ENCODE data around the gene GTPBP1.
A peak's percentile ranks its signal among the peaks of the same experiment; 100 is the strongest.

GTPBP1 gene

DNA sequence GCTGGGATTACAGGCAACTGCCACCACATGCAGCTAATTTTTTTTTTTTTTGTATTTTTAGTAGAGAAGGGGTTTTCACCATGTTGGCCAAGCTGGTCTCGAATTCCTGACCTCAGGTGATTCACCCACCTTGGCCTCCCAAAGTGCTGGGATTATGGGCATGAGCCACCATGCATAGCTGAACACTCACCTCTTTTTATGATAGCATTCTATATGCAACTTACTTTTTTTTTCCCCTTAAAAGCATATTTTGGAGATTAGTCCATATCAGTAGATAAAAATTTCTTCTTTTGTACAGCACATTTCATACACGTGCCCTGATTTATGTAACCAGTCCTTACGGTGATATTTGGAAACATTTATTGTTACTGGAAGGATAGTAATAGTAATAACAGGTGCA, 14.6 kb downstream of the GTPBP1 start:
- DNase-seq (ENCODE audit: low read depth, low spot score) = no peak
- no peak overlapping the region for H3K4me3 ChIP-seq (ENCODE audit: low read length)

DNA sequence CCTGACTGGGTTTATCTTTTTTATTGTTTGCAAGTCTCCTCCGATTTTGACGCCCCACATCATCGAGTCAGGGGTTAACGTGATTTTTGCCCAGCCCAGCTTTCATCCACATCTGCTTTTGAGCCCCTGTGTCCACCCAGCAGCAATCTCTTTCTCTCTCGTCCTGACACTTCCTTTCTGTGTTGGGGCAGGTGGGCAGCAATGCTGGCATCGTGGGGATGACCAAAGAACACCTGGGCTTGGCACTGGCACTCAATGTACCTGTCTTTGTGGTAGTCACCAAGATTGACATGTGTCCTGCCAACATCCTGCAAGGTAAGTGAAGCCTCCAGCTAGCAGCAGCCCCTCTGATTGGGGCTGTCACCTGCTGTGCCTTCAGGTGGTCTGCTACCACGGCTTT, 15.8 kb downstream of the GTPBP1 start:
- H3K4me3 ChIP-seq (ENCODE audit: low read length) = no peak overlapping the region
- no peak for DNase-seq (ENCODE audit: low read depth, low spot score)

DNA sequence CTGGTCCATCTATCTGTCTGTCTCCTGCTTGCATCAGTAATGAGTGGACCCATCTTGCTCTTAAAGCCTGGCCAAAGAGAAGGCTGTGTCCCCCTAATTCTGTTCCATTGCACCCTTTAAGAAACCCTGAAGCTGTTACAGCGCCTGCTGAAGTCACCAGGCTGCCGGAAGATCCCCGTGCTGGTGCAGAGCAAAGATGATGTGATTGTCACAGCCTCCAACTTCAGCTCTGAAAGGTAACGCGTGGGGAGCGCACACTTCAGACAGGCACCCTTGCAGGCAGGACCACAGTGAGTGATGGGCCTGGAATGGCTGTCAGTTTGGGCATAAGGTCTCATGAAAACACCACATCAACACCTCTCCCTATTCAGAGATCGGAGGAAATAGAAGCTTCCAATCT, 18.4 kb downstream of the GTPBP1 start:
- DNase-seq (ENCODE audit: low read depth, low spot score) = no peak
- no peak overlapping the region for H3K4me3 ChIP-seq (ENCODE audit: low read length)

DNA sequence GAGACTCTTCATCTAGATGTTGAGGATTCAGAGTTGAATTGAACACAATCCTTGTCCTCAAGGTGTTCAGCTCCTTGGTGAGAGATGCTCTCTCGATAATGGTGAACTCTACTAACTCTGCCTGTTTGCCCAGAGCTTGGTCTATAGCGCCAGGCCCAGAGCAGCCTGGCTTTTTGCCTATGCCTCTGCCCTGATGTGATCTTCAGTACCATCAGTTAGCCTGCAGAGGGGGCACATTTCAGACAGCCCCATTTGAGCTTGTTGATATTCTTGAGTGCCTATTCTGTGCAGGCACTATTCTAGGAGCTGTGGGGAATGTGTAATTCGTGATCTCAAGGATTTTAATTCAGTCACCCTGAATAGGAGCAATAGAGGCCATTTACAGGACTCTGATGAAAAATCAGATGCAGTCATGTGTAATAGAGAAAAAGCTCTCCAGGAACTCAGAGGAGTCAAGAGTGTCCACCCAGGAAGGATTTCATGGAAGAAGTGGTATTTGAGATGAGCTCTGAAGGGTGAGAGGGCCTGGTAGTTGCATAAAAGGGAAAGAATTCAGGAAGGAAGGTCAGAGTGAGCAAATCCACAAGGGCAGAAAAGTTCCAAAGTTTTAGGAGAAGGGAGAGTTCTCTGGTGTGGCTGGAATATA, 19.3 kb downstream of the GTPBP1 start:
- DNase-seq (ENCODE audit: low read depth, low spot score) = peak; percentile 37
- no peak overlapping the region for H3K4me3 ChIP-seq (ENCODE audit: low read length)

DNA sequence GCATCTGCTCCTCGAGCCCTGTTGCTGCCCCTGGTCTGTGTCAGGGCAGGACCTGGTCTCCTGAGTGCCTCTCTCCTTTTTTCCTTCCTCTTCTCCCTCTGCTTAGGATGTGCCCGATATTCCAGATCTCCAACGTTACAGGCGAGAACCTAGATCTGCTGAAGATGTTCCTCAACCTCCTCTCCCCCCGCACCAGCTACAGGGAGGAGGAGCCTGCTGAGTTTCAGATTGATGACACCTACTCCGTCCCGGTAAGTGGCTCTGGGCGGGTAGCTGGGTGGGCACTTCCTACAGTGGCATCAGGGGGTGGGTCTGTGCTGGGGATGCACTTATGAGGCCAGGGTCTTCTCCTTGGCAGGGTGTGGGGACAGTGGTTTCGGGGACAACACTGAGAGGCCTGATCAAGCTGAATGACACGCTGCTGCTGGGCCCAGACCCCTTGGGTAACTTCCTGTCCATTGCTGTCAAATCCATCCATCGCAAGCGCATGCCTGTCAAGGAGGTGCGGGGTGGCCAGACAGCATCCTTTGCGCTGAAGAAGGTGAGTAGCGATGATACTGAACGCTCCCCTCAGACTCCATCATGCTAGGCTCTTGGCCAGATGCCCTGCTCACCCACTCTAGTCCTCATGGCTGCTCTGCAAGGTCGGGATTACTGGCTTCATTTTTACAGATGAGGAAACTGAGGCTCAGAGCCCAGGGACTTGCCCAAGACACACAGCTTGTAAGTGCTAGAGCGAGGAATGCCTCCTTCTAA, 20.3 kb downstream of the GTPBP1 start:
- H3K4me3 ChIP-seq (ENCODE audit: low read length) = no peak overlapping the region
- DNase-seq (ENCODE audit: low read depth, low spot score) = no peak

DNA sequence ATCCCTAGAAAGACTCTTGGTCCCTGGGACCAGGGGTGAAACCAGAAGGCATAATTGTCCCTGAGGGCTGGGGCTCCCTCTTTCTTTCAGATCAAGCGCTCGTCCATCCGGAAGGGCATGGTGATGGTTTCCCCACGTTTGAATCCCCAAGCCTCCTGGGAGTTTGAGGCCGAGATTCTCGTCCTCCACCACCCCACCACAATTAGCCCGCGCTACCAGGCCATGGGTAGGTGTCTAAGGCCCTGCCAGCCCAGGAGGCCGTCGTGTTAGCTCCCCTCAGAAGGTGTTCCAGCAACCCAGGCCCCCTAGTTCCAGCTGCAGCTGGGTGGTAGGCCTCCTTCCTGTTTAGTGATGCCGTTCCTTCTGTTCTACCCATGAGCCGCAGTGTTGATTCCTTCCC, 21.4 kb downstream of the GTPBP1 start:
- no peak for DNase-seq (ENCODE audit: low read depth, low spot score)
- no peak overlapping the region for H3K4me3 ChIP-seq (ENCODE audit: low read length)

DNA sequence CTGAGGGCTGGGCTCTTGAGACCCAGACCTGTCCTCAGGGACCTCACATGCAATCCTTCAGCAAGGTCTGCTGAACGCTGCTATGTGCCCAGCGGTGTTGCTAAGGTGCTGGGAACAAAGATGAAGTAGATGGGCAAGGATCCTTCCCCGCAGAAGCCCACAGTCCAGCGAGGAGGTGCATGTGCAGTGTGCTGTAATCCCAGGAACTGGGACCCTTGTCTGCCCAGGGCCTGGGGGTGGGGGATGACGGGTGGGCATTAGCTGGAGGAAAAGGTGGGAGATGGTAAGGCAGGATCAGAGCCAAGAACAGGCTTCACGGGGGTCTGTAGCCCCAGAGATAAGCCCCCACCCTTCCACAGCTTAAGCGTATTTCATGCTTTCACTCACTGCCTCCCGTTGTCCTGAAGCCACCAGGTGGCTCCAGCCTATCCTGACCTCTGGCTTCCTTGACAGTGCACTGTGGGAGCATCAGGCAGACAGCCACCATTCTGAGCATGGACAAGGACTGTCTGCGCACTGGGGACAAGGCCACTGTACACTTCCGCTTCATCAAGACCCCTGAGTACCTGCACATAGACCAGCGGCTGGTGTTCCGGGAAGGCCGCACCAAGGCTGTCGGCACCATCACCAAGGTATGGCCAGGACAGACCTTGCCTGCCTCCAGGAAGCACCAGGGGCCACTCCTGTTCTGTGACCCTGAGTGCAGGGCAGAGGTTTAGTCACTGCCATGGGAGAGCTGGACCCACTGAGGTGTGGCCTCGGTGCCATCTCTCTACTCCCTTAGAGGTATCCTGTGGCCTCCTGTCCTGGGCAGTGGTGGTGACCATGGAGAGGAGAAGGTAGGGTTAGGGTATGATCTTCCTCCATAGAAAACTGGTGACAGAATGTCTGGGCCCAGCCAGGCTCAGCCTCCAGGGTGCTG, 22.0 kb downstream of the GTPBP1 start:
- H3K4me3 ChIP-seq (ENCODE audit: low read length) = no peak overlapping the region
- DNase-seq (ENCODE audit: low read depth, low spot score) = no peak

DNA sequence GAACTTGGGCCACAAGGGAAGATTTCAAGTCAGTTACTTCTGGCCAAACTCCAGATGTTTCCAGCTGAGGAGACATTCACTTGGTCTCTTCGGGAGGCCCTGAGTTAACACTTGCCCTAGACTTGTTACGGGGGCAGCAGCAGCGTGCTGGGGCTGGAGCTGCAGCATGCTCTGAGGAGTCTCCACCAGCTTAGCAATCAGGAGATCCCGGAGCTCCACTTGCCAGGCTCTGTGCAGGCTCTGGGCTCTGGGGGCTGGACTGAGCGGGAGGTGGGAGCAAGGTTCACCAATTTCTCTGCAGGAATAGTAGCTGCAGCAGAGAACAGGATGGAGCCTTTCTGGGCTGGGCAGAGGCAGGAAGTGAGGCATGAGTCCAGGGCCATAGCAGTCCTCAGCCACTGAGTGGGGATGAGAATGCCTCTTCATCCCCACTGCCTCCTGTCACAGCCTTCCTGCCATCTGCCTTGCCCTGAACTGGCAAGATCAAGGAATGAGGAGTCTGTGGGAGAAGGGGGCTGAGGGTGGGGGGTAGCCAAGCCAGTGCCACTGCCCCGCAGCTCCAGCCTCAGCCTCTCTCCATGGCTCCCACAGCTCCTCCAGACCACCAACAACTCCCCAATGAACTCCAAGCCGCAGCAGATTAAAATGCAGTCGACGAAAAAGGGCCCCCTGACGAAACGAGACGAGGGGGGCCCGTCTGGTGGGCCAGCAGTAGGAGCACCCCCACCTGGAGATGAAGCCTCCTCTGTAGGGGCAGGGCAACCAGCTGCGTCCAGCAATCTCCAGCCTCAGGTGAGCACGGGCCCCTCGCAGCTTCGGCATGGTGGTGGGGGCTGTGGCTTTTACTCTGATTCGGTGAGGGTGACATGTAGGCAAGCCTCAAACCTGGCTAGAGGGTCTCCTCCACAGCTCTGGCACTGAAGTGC, 23.4 kb downstream of the GTPBP1 start:
- DNase-seq (ENCODE audit: low read depth, low spot score) = no peak
- no peak overlapping the region for H3K4me3 ChIP-seq (ENCODE audit: low read length)

DNA sequence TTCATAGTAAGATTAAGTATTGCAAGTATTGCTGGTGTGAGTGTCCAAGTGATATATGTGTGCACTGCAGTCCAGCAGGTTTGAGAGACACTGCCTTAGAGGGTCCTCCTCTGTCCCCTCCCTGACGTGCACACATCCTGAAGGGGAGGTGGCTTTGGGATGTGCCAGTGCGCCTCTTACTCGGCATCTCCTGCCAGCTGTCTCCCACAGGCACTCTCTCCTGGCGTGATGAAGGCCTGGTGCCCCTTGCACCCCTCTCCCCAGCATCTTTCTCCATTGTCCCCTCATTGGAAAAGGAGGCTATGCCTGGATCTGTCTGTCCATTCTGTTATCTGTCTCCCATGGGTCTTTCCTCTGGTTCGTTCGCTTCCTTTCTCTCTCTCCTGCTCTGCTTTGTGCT, 24.2 kb downstream of the GTPBP1 start:
- DNase-seq (ENCODE audit: low read depth, low spot score) = no peak

DNA sequence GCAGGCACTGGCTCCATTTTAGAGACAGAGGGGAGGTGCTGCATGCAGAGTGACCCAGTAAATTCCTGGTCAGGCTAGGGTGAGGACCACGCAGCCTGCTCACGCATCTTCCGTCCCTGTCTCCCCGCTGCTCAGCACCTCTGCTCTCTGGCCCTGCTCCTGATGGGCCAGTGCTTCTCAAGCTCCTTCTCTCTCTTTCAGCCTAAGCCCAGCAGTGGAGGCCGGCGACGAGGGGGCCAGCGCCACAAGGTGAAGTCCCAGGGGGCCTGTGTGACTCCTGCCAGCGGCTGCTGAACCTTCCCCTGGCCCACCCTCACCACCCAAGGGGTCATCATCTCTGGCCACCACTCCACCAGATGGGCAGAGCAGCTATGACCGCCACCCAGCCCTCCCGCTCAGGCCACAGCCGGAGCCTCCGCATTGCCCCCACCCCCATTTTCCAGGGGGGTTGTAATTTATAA, 24.7 kb downstream of the GTPBP1 start:
- DNase-seq (ENCODE audit: low read depth, low spot score) = no peak
- H3K4me3 ChIP-seq (ENCODE audit: low read length) = no peak overlapping the region

More for the DNA sequence above, 24.2 kb downstream of the GTPBP1 start:
- no peak overlapping the region for H3K4me3 ChIP-seq (ENCODE audit: low read length)

DNA sequence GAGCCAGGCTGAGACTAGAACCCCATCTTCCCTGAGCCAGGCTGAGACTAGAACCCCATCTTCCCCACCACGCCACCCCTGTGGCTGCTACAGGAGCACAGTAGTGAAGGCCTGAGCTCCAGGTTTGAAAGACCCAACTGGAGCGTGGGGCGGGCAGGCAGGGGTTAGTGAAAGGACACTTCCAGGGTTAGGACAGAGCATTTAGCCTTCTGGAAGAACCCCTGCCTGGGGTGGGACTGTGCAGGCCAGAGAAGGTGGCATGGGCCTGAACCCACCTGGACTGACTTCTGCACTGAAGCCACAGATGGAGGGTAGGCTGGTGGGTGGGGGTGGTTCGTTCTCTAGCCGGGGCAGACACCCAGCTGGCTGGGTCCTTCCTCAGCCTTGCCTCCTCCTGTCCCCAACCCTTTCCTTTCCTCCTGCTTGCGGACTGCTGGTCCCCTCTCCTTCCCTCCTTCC, 26.0 kb downstream of the GTPBP1 start:
- no peak overlapping the region for H3K4me3 ChIP-seq (ENCODE audit: low read length)
- no peak for DNase-seq (ENCODE audit: low read depth, low spot score)

DNA sequence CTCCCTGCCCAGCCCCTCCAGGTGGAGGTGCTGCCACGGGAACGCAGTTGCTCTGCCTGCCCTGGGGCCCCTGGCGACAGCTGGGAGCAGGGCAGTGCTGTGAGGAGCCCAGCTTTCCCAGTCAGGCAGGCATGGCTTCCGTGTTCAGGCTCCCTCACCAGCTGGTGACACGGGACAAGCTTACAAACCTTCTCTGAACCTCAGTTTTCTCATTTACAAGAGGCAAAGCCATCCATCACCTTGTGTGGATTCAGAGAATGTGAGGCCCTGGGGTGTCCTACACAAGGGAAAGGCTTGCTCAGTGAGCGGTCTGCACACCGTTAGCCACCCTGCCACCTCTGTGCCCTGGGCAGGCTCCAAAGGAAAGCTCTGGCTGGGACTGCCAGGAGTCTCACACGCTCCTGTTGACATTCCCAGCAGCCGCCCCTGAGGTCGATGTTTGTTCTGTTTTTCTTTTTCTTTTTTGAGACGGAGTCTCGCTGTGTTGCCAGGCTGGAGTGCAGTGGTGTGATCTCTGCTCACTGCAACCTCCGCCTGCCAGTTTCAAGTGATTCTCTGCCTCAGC, 26.6 kb downstream of the GTPBP1 start:
- H3K4me3 ChIP-seq (ENCODE audit: low read length) = no peak overlapping the region
- no peak for DNase-seq (ENCODE audit: low read depth, low spot score)

DNA sequence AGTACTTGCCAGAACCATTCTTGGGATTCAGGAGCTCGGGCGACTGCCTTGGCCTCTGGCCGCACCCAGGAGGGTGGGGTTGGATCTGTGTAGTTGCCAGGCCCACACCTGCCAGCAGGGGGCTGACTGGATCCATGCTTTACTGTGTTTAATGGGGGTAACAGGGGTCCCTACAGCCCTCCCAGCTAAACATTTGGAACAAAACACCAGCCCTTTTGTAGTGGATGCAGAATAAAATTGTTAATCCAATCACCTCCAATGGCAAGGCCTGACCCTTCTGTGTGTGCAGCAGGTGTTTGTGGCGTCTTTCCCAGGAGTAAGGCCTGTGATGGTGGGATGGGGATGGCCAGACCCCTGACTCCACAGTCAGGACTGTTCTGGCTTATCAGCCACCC, 27.6 kb downstream of the GTPBP1 start:
- H3K4me3 ChIP-seq (ENCODE audit: low read length) = no peak overlapping the region
- no peak for DNase-seq (ENCODE audit: low read depth, low spot score)

DNA sequence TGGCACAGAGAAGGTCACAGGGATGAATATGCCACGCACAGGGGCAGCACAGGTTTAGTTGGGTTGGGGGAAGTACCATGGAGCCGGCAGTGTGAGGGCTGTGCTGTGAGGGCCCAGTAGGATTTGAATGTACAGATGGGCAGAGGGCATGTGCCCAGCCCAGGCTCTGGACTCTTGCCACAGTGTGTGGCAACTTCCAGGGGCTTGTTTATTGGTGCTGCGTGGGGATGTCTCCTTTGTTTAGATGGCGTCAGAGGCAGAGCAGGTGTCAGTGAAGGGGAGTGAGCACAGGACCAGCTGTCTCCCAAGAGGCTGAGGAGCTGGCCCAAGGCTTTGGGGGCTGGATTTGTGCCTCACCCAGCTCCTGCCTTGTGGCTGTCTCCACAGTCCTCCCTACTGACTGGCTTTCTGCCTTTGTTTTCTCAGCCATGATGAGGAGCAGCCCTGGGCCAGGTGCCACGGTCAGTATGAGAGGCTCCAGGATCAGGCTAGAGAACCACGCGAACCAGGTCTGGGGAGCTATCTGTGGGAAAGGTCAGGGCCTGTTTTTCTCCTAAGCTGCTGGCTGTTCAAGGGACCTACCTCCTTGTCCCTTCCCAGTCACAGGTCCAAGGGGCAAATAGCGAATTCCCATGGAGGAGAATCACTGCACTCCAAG, 28.1 kb downstream of the GTPBP1 start:
- no peak overlapping the region for H3K4me3 ChIP-seq (ENCODE audit: low read length)
- no peak for DNase-seq (ENCODE audit: low read depth, low spot score)

DNA sequence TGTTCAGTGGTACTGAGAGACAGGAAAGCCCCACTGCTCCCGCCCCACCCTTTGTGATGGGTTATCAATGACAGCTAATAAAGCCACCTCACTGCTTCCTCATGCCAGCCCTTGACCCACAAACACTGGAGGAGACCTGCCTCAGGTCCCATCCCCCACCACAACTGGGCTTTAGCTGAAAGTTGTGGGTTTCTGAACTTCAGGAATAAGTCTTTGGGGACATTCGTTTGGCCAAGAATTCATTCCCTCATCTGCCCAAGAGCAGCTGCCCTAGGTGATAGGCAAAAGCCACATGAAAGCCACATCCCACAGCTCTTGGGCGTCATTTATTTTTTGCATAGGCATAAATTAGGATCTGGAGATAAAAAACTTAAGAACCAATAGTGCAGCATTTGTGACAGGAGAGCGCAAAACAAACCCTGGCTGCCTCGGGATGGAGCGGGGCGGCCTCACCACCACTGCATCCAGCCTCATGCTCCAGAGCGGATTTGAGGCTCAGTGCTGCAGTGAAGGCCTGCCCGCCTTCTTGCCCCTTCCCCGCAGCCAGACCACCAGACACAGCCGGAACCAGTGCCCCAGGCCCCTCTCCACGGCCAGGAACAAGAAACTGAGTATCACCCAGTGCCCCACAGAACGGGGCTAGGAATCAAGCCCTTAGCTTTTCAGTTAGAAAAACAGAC, 28.8 kb downstream of the GTPBP1 start:
- DNase-seq (ENCODE audit: low read depth, low spot score) = no peak
- no peak overlapping the region for H3K4me3 ChIP-seq (ENCODE audit: low read length)

DNA sequence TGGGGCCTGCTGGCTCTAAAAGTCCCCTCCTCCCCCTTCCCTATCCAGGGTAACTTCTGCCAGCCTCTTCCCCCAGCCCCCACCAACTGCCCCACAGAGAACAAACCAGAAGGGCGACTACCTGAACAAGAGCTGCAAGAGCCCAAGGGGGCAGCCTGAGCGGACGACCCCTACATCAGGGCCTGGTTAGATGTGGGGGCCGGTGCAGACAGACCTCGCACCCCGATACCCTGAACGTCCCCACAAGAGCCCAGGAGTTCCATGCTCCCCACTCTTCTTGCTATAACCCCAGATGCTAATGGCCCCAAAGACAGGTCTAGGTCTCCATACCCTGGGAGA, 29.4 kb downstream of the GTPBP1 start:
- no peak overlapping the region for H3K4me3 ChIP-seq (ENCODE audit: low read length)
- DNase-seq (ENCODE audit: low read depth, low spot score) = no peak

DNA sequence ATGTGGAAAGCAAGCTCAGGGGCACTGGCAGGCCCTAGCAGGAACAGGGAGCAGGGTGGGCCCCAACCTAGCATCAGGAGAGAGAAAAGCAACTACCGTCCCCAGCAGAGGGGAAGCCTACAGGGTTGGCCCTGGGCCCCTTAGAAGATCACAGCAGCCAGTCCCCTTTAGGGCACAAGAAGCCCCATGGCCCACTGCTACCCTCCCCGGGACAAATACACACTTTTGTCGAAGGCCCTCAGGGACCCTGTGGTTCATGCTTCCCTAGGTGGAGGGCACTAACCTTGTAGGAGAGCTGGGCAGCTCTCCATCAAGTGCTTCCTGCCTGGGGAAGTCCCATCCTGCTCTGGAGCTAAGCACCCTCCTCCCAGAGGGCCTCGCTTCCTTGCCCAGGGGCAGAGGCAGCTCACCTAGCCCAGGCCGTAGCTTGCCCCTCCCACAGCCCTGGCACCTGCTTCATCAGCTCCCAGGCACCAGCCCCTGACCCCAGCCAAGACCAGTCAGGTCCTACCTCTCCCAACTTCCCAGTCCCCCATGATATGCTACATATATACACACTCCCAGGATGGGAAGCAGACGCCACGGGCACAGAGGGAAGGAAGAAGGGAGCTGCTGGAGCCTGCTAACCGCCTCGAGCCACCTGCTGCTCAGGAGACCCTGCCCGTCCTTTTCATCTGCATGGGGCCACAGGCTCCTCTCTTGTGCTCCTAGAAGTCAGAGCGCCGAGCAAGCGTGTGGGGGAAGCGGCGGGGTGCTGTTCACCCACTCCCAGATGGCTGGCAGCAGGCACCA, 29.9 kb downstream of the GTPBP1 start:
- DNase-seq (ENCODE audit: low read depth, low spot score) = no peak
- no peak overlapping the region for H3K4me3 ChIP-seq (ENCODE audit: low read length)

All from Jurkat, Clone E6-1 (cell line).